Parietal lobe (tissue), 2 donors: ENCODE results near the gene BCAS1. TPM values are rescaled to one million over a fixed set of nuclear protein-coding genes. Genes with fewer than 3 reads are reported as not detected.

Source experiments
- small RNA-seq: library from RNA; depleted of rRNA; stranded (forward); fragments of <200 nt; gene quantifications from one replicate; pipeline ENCODE3, GENCODE V24; 2014; ENCODE audit warnings: low replicate concordance
- total RNA-seq: library from RNA; depleted of rRNA; stranded (reverse); fragments of >200 nt; gene quantifications from one replicate; pipeline ENCODE4 v1.2.3, GENCODE V29; 2014

The BCAS1 gene, protein sequence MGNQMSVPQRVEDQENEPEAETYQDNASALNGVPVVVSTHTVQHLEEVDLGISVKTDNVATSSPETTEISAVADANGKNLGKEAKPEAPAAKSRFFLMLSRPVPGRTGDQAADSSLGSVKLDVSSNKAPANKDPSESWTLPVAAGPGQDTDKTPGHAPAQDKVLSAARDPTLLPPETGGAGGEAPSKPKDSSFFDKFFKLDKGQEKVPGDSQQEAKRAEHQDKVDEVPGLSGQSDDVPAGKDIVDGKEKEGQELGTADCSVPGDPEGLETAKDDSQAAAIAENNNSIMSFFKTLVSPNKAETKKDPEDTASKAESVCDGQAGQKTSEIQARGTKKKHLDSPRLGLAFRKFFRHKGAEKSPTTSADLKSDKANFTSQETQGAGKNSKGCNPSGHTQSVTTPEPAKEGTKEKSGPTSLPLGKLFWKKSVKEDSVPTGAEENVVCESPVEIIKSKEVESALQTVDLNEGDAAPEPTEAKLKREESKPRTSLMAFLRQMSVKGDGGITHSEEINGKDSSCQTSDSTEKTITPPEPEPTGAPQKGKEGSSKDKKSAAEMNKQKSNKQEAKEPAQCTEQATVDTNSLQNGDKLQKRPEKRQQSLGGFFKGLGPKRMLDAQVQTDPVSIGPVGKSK
- 5.0 TPM for total RNA-seq

DNA sequence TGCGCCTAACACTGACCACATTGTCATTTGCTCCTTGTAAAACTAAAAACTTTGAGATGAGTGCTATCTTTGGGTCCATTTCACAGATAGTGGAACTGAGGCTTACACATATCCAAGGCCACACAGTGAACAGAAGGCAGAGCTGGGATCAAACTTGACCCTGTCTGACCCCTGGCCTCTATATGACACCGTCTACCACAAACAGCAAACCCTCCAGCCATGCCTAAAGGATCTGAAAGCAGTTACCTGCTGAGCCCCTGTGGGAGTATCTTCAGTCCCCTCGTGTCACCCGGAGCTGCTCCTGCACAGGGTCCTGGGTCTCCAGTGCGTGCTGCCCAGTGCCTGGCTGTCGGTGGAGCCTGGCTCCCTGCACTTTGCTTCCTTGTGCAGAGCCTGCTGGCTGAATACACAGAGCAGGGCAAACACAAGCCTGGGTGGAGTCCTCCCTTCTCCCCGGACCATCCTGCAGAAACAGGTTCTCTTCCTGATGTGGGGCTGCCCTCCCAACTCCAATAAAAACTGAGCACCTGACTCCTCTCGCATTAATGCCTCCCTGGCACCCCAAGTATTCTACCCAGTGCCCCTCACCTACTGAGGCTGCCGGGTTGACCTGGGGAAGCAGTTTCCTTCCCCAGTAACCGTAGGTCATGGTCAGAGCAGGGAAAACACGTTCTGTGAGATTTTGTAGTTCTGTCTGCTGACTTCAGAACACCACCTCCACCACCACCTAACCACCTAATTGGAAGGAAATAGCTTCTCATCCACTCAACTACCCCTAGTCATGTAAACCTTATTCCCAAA, at the start of gene BCAS1:
Gene BCAS1 (minus strand): TSS at position 408 of the 801 bp plus-strand sequence. CDS start 11,876 bp downstream, outside the sequence.

Small RNA genes within 50 kb of the gene (small RNA-seq; reads per million reads assigned to genes)
- not detected for gene MIR4756

Other genes starting within 250 kb of the BCAS1 start
- not detected for gene CYP24A1, start 103.4 kb upstream of the BCAS1 start, total RNA-seq
- gene PFDN4, start 137.5 kb upstream of the BCAS1 start, total RNA-seq: 166 TPM